ENCODE results near the gene PRKG1.

GRCh38 chr10:51092402-51092801 lies 18.1 kb downstream of the PRKG1 start:
- TF ChIP-seq POLR2A (IDR thresholded peaks at IDR 0.05; ENCODE audit: low read depth, low read length) = no peak
- TF ChIP-seq TAF1 (IDR thresholded peaks at IDR 0.05; ENCODE audit: low read depth, low read length) = no peak
- TF ChIP-seq POLR2AphosphoS5 (IDR thresholded peaks at IDR 0.05; ENCODE audit: low read depth, low read length) = no peak
- TF ChIP-seq SPI1 (IDR thresholded peaks at IDR 0.05; ENCODE audit: low read depth, low read length) = no peak
- no peak for TF ChIP-seq PAX5 (IDR thresholded peaks at IDR 0.05; ENCODE audit: insufficient read depth, low read length, severe bottlenecking)
- no peak for TF ChIP-seq POU2F2 (IDR thresholded peaks at IDR 0.05; ENCODE audit: low read depth, low read length)

Data from GM12891 (cell line).